HG03280 (cell line): Measurements from ENCODE around the gene HMGXB3.

Source experiments
- ATAC-seq: cut with Tn5 transposase; IDR thresholded peaks from one replicate; pipeline ENCODE4 v1.9.1; 2021; ENCODE audit warnings: mild to moderate bottlenecking, moderate library complexity; ENCODE audit not compliant: unreplicated experiment

HMGXB3 gene

DNA sequence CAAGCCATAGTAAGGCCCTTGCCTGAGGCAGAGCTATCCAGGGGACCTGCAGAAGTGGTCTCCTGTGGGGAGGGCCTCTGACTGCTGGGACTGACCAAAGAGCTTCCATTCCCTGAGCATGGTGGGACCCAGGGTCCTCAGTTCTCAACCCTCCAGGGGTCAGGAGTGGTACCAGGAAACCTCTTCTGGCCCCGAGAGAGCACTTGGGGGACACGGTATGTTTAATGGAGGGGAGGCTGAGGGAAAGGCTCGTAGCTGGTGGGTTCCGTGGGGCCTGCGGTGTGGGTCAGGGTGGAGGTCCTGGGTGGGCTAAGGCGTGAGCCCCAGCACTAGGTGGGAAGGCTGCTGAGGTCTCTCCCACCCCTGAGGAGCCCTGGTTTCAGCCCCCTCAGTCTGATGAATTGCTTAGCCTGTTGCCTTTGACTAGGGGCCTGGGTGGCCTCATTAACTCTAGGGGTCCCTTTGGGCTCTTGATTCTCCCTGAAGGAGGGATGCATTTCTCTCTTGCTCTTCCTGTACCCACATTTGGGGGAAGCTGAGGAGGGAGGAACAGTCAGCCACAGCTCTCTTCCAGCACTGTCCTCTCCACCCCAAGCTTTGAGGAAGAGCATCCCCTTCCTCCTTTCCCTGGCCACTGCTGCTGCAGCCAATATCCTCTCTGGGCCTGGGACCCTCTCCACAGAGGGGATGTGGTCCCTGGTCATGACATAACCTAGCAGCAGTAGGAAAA lies 51.9 kb downstream of the HMGXB3 start:
- ATAC-seq: no peak

DNA sequence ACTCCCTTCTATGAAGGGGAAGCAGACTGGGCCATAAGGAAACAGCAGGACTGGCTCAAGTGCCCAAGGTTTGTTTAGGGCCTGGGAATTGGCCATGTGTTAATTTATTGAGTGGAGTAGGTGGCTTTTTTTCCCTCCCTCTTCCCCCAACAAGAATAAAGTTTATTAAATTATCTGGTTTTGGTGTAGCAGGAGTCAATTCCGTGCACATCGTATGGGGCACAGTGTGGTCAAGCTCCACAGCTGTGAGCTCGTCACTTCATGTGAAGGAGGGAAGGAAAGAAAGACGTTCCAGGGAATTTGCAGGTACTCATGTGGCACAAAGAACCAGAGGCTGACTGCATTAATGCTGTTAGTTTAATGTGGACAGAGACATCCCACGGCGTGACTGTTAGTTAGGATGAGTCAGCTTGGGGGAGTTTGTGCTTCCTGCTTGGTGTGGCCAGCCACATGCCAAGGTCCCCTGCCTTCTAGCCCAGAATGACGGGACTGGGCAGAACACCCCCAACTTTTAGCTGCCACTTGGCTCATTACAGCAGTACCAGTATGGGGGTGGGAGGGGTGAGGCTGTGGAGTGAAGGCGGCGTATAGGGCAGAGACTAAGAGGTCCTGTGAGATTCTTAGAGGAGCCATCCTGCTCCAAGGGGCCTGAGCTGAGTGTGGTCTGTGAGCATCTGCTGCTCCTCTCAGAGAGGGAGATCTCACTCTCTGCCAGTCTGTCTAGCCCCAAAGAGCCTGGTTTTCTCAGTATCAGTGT lies 52.6 kb downstream of the HMGXB3 start:
- no peak for ATAC-seq

DNA sequence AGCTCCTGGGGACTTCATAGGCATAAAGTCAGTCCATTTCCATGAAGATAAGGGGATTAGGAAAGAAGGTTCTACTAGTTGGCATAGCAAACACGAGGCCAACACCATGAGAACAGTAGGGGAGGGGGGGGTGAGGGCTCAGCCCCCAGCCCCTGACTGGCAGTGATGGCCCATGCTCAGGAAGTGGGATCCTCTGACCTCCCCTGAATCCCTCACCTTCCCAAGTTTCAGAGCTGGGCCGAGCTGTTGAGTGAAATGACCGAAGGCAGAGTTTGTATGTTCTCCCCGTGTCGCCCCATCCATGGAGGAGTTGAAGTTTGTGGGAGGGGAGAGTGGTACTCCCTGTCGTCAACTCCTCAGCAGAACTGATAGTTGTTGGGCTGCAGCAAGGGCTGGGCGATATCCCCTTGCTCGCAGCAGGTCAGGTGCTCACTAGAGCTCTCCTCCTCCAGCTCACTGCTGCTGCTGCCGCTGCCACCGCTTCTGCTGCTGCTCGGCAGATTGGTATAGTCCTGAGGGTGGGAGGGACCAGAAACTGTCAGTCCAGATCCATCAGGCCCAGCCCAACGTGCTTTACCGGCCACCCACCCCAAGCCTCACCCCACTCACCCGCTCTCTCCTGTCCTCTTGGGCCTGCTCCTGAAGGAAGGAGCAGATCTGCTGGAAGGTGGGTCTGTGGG lies 53.3 kb downstream of the HMGXB3 start:
- ATAC-seq: no peak

- no peak for ATAC-seq
These were observed 54.0 kb downstream of the HMGXB3 start for GRCh38 chr5:150054569-150054968.

- ATAC-seq: no peak
These were observed 55.0 kb downstream of the HMGXB3 start for GRCh38 chr5:150055326-150056074.

GRCh38 chr5:150056075-150056443 lies 55.5 kb downstream of the HMGXB3 start:
- no peak for ATAC-seq

DNA sequence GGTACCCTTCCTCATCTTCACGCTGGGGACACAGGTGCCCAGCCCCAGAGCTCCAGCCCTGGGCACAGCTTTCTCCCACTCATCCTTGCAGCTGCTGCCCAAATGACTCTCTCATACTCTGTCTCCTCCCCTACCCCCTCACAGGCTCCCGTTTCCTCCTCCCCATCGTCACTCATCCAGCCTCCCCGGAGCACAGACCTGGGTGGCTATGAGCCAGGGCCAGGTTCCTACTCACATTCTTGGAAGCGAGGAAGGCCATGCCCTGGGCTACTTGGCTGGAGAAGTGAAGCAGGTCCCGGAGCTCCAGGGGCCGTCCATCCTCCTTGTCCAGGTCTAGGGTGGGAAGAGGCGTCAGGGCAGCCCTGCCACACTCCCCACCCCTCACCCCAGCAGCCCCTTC lies 56.5 kb downstream of the HMGXB3 start:
- no peak for ATAC-seq

DNA sequence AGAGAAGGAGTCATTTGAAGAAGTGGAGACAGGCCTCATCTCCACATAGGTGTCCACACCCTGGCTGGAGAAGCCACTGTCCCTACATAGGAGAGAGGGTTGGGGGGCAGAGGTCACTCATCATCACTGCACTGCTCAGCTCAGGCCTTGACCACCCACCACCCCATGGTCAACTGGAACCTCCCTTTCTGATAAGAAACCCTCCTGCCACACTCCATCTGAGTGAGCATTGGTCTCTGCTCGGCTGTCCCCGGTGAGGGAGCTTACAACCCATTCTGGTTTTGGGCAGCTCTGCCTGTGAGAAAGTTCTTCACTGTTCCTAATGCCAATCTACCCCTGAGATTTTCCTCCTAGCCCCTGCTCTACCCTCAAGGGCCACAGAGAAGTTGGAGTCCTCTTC lies 57.0 kb downstream of the HMGXB3 start:
- ATAC-seq: no peak

- ATAC-seq: no peak
These were observed 57.5 kb downstream of the HMGXB3 start for GRCh38 chr5:150057996-150058395.

DNA sequence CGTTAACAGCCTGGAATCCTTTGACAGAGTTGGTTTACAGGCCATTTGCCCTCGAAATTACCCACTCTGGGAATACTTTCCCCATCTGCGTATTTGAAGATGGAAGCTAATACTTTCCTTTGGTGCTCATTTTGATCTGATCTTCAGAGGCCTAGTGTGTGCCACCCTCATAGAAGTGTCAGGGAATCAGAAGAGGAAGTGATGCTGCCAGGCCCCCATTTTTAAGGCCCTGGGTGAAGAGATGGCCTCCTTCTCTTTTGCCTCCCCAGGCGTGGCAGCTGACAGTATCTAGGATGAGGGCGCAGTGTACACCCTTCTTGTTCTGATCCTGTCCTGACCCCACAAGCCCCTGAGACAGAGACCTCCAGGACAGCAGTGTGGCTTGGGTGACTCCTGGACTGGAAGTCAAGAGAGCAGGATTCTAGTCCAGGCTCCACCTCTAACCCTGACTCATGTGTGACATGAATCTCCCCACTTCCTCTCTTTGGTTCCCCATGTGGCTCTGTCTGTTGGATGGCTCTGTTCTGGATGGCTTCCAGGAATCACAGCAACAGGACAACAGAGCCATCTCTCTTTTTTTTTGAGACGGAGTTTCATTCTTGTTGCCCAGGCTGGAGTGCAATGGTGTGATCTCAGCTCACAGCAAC lies 58.1 kb downstream of the HMGXB3 start:
- ATAC-seq: no peak

DNA sequence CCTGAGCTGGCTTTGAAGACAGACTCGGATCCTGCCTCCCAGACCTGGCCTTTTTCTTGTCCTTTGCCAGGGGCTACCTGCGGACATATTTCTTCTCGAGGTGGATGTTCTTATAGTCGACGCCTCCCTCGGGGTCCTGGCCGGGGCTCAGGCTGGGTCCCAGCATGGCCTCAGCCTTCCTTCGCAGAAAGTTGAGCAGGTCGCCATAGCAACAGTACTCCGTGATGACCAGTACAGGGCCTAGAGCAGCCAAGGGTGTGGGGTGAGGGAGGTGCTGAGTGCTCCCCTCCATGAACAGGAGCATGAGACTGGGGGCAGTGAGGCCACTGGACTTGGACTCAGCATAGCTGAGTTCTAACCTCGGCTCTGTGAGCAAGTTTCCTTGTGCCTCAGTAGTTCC lies 59.1 kb downstream of the HMGXB3 start:
- no peak for ATAC-seq

- no peak for ATAC-seq
These were observed 59.9 kb downstream of the HMGXB3 start for GRCh38 chr5:150060471-150060870.

GRCh38 chr5:150061538-150061995 lies 61.0 kb downstream of the HMGXB3 start:
- no peak for ATAC-seq

DNA sequence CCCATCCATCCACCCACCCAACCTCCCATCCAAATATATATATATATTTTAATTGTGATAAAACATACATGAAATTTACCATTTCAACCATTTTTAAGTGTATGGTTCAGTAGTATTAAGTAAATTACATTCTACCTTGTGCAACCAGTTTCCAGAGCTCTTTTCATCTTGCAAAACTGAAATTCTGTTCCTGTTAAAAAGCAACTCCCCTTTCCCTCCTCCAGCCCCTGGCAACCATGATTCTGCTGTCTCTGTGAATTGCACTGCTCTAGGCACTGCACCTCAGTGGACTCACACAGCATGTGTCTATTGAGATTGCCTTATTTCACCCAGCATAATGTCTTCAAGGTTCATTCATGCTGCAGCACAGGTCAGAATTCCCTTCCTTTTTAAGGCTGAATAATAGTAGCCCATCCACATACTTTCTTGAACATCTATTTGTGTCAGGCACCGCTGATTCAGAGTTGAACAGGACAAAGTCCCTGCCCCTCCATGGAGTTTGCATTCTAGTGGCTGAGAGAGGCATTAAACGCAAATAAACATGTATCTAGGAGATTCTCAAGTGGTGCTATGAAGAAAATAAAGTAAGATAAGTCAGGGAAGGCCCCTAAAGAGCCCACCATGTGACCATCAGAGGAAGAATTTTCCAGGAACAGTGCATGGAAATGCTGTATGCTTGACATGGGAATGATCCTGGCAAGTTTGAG lies 61.8 kb downstream of the HMGXB3 start:
- ATAC-seq: no peak

GRCh38 chr5:150063638-150064037 lies 63.1 kb downstream of the HMGXB3 start:
- ATAC-seq: no peak

- no peak for ATAC-seq
These were observed 64.2 kb downstream of the HMGXB3 start for GRCh38 chr5:150064681-150065220.

- no peak for ATAC-seq
These were observed 64.8 kb downstream of the HMGXB3 start for GRCh38 chr5:150065346-150065745.

GRCh38 chr5:150065886-150066285 lies 65.3 kb downstream of the HMGXB3 start:
- no peak for ATAC-seq

DNA sequence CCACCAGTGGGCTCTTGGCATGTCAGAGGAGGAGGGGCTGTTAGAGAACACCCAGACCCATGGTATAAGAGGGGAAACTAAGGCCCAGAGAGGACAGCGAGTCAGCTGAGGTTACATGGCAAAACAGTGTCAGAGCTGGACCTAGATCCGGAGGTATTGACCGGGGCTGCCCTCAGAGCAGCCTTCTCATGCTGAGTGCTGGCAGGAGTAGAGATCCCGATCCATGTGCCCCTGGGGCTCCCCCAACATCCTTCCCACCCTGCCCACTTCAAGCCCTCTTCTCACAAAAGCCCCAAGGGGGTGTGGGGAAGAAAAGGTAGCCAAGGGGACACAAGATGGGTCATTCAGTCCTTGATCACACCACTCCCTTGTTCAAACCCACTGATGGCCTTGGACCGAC lies 65.9 kb downstream of the HMGXB3 start:
- no peak for ATAC-seq

- no peak for ATAC-seq
These were observed 66.4 kb downstream of the HMGXB3 start for GRCh38 chr5:150066901-150067396.
